Activated CD4-positive, CD25-positive, alpha-beta regulatory T cell treated with anti-CD3 and anti-CD28 coated beads, Interleukin-2, amount 50 U/mL, for 16 hours (primary cell): Measurements from ENCODE around the gene TIMM17A.

Source experiments
- DNase-seq: peaks from one replicate; pipeline ENCODE4 v3.0.0-alpha.2; 2020; ENCODE audit warnings: low read depth, low spot score

TIMM17A gene

DNA sequence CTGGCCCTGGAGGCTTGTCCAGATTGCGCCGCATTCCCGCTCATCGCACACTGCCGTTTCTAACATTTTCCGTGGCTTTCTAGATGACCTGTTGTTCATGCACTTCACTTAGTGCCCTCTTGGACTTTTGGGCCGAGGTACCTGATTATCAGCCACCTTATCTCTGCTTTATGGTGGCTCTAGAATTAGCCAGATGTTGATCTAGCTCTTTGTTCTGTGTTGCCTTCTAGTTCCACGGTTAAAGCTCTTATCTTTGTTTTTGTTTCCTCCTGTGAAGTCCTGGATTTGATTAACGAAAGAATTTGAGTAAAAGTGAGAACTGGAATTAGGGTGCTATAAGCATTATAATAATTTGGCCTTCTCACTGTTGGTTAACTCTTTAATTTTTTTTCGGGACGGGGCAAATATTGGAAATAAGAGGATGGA, 28.1 kb downstream of the TIMM17A start:
- no peak for DNase-seq

DNA sequence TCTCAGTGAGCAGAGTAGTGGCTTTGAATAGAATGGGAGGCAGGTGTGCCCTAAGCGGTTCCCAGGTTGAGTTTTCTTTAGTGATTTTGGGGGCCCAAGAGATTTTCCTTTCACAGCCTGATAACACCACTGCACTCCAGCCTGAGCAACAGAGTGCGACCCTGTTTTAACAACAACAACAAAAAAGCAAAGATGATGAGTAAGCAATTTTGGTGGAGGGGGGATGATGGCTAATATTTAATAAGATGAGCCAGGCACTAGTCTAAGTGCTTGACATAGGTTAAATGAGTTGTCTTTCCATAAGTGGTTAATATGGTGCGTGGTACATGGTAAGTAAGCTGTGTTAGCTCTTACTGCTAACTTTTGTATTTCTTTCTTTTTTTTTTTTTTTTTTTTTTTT, 29.1 kb downstream of the TIMM17A start:
- no peak for DNase-seq

DNA sequence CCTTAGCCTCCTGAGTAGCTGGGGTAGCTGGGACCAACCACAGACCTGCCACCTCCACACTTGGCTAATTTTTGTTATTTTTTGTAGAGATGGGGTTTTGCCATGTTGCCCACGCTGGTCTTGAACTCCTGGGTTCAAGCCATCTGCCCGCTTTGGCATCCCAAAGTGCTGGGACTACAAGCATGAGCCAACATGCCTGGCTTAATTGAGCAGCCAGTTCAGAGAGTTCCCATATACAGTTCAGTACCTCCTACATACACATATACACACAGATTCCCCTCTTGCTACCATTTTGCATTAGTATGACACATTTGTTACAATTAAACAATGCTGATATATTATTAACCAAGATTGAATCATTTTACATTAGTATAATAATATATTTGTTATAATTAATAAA, 30.1 kb downstream of the TIMM17A start:
- no peak for DNase-seq

DNA sequence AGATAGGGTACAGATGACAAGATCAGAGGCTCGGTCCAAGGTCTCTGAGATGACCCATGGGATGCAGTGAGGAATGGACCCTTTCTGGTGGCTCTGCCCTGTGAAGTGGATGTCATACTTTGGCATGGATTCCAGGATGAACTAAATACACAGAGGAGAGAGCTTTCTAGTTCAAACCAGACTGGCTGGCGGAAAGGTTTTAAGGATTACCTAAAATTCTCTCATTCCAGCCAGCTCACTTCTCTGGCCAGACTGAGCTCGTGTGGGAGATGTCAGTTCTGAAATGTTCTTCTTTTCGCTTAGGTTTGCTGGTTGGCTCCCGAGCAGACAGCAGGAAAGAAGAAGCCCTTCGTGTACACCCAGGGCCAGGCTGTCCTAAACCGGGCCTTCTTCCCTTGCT, 33.3 kb downstream of the TIMM17A start:
- DNase-seq = no peak

DNA sequence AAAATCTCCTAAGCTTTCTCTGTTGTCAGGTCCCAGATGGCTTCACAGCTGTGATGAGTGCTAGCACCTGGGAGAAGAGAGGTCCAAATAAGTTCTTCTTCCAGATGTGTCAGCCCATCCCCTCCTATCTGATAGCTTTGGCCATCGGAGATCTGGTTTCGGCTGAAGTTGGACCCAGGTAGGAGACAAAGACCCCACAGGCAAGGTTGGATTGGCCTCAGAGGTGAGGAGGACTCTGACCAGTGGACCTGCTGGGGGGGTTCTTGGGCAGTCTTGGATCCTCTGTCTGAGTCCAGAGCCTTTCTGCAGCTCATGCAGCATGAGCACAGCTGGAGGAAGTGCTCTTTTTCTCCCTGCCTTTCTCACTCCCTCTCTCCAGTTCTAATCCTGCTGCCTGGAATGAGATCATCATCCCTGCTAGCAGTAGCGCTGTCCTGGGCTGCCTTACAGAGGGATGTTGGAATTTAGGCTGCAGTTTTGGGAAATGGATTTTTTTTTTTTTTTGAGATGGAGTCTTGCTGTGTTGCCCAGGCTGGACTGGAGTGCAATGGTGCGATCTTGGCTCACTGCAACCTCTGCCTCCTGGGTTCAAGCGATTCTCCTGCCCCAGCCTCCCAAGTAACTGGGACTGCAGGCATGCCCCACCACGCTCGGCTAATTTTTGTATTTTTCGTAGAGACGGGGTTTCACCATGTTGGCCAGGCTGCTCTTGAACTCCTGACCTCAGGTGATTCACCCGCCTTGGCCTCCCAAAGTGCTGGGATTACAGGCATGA, 34.2 kb downstream of the TIMM17A start:
- no peak for DNase-seq

DNA sequence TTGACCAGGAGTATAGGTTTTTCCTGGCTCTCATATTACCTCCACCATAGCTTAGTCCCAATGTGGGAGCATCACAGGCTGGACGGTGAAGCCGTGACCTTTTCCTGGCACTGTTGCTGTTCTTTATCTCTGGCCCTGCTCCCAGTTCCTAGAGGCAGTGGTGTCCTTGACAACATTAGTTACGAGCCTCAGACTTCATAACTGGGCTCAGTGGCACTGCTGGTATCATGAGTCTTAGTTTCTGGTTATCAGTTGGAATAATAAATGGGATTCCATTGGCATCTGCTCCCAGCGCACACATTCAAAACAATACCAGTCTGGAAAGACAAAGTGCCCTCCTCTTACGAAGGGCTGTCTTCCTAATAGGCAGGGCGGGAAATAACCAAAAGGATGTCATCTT, 35.1 kb downstream of the TIMM17A start:
- DNase-seq = no peak

DNA sequence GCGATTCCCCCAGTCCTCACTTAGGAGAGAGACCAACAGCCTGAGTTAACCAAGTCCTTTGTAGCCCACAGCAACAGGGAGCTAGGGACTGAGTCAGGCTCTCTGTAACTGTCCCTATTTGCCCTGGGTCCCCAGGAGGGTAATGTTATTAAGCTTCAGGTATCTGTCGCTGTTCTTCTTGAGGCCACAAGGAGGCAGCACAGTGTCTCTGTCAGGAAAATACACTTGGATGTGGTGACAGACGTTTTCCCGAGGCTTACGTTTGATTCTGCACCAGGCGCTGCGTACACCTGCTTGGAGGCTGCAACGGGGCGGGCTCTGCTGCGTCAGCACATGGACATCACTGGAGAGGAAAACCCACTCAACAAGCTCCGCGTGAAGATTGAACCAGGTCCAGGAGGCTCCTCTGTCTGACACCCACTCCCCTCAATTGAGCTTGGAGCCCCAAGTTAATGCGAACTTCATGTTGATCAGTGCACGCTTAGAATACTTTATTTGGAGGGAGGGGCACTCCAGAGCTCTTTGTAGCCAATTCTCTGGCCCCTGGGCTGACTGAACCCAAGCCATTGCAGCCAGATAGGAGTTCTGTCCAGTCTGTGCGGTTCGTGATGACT, 44.4 kb downstream of the TIMM17A start:
- DNase-seq = no peak

DNA sequence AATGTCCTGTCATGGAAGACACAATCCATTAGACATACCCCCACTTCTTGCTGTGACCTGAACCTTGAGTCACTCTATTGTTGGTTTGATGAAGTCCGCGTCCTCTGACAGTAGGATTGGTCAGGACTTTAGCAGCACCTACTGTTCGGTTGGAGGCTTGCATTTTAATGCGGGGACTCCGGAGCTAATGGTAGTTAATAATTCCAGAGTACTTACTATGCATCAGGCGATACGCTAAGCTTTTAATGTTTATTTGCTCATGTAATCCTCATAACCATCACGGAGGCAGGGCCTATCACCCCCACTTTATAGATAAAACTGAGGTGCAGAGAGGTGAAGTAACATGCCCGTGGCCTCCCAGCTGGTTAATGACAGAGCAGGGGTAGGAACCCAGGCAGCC, 47.2 kb downstream of the TIMM17A start:
- DNase-seq = no peak

DNA sequence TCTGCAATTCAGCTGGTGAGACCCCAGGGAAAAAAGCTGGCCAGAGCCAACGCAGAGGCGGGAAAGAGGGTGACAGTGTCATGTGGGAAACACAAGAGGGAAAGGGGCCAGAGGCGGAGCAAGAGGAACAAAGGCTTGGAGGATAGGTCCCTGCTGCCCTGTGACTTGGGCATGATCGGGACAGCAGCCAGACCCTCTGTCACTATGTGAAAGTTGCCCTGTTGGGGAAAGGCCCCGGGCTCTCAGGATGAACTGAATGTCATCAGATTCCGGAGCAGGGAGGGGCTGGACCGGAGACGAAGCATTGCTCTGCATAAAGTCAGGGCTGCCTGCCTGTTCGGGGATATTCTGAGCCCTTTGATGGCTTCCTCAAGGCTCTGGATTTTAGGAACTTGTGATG, 49.4 kb downstream of the TIMM17A start:
- DNase-seq = no peak

DNA sequence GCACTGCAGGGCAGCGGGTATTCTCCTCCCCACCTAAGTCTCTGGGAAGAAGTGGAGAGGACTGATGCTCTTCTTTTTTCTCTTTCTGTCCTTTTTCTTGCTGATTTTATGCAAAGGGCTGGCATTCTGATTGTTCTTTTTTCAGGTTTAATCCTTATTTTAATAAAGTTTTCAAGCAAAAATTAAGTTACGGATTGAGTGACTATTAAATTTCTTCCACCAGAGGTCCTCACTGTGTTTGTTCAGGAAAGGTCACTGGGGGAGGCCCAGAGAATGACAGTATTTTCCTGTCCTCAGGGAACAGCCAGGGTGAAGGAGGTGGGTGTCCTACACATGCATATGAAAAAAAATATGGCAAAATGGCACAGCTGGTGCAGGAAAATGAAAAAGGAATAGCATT, 50.7 kb downstream of the TIMM17A start:
- DNase-seq = no peak

DNA sequence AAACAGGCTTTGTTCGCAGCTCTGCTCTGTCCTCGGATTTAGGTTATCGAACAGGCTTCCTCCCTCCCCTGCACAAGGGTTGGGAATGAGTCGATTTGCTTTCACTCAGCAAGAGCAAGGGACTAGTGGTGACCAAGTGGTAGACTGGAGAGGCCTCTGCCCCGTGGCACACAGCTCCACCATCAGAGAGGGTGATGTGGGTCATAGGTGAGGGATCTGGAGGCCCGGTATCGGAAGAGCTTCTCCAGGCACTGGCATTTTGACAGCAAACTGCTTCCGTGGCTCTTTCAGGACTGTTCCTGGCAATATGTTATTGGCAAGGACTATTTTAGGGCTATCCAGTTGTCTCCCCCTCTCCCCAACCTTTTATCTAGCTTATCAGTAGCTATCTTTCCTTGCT, 52.0 kb downstream of the TIMM17A start:
- no peak for DNase-seq

DNA sequence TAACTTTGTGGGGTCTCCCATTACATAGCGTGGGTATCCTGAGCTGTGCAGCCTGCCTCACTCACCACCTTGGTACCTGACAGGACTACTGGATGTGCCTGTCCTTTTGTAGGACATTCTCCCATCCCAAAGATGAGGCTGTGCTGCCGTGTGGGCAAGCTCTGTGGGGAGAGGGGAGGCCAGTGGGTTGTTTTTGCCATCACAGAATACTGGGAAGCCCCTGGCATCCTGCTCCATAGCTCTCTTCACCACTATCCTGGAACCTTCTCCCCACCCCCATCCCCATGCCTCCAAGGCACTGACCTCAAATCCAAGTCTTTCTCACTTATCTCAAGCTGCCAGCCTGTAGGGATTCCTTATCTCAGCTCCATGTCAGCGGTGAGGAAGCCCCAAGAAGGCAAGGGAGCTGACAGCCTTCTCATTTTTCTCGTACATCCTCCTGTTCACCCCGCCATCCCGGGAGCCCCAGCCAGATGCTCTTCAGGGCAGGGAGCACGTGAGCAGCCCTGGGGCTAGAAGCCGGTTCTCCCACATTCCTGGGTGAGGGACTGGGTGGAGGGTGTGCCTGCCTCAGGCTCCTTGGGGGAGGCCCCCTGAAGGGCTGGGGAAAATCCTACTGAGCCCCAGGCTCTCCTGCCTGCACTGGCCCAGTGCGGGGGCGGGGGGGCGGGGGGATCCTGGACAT, 52.6 kb downstream of the TIMM17A start:
- no peak for DNase-seq

DNA sequence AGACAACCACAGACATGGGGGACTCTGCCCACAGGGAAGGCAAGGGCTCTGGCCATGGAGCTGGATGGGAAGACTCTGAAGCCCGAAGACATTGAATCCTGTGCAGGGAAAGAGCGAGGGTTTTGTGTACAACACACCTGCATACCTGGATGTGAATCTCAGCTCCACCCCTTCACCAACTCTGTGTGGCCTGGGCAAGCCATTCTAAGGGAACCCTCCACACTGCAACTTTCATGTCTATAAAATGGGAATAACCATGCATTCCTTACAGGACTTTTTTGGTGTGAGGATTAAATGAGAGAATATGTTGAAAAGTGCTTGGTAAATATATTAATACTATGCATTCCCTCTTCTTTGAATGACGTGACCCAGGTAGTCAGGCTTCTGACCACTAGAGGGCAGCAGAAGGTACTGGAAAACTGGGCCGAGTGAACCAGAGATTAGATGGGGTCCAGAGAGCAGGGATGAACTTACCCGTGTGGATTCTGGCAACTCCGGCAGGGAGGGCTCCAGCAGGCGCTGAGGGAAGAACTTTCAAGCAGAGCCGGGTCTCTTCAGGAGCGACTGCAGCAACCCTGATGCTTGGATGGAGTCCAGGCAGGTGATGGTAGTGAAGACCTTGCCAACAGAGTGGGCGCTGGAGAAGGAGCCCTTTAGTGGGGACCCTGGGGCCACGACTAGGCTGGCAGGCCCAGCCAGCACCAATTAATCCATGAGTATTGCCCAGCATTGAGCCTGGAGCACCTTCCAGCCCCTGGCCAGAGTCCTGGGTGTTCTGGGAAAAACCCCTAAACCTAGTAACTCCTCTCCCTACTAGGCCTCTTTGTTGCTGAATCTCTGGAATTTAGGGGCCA, 54.2 kb downstream of the TIMM17A start:
- peak; percentile 23 for DNase-seq

DNA sequence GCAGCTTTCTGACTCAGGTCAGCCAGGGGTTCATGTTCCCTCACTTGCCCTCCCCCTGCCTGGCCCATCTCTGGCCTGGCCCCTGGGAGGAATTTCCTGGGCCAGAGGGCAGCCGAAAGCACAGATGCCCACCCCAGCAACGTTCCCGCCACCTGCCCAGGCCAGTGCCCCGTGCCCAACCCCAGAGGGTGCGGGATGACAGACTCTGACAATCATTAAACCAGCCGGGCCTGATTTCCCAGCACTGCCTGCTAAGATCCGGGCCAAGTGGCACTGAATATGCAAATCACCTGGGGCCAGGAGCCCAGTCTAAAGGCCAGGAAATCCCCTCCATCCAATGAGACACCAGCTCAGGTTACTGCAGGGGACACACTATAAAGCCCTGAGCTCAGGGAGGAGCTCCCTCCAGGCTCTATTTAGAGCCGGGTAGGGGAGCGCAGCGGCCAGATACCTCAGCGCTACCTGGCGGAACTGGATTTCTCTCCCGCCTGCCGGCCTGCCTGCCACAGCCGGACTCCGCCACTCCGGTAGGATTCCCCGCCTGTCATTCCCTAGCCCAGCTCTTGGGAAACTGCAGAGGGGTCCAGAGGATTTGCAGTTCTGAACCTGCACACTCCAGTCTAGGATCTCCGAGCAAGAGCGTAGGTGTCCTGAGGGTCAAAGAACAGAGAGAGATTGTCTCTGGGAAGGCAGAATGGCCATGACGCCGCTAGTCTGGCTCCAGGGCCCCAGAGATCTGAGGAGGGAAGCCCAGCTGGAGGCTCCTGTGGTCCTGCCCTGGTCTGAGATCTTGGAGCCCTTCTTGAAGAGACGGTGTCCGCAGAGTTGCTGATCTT, 55.1 kb downstream of the TIMM17A start, which contains the start of gene ELF3:
Gene ELF3, plus strand, starts transcription at position 408 of the 836 bp plus-strand sequence. CDS start 550 bp downstream, outside the sequence.
- DNase-seq = no peak

DNA sequence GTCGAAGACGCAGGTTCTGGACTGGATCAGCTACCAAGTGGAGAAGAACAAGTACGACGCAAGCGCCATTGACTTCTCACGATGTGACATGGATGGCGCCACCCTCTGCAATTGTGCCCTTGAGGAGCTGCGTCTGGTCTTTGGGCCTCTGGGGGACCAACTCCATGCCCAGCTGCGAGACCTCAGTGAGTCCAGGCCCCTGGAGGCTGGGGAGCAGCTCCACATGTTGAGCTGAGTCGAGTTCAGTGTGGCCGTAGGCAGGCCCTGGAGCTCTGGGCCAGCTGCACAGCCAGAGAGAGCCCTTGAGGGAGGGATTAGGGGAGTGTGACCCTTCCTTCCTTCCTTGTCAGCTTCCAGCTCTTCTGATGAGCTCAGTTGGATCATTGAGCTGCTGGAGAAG, 56.7 kb downstream of the TIMM17A start:
- DNase-seq = no peak

DNA sequence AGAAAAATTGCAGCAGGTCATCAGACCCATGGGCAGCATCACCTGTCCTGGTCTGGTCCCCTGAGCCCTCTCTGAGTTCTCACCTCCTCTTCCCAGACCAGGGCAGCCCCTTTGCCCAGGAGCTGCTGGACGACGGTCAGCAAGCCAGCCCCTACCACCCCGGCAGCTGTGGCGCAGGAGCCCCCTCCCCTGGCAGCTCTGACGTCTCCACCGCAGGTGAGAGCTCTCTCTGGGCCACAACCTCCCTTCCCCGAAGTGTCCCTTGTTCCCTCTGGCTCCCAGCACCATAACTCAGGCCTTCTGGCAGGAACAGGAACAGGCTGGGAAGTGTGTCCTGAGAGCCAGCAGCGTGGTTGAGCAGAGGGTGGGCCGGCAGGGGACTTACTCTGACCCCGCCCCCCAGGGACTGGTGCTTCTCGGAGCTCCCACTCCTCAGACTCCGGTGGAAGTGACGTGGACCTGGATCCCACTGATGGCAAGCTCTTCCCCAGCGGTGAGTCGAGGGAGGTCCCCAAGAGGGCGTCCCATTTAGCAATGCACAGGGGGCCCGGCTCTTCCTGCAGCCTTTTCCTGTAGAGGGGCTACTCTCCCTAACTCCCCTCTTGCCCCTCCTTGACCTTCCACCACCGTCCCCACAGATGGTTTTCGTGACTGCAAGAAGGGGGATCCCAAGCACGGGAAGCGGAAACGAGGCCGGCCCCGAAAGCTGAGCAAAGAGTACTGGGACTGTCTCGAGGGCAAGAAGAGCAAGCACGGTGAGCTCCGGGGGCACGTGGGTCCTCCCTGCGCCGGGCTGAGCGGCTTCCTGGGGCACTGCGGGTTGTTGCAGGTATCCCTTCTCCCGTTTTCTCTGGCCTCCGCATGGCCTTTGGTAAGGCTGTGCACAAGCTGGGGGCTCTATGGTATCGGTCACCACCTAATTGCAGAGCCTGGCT, 57.5 kb downstream of the TIMM17A start:
- DNase-seq = no peak

DNA sequence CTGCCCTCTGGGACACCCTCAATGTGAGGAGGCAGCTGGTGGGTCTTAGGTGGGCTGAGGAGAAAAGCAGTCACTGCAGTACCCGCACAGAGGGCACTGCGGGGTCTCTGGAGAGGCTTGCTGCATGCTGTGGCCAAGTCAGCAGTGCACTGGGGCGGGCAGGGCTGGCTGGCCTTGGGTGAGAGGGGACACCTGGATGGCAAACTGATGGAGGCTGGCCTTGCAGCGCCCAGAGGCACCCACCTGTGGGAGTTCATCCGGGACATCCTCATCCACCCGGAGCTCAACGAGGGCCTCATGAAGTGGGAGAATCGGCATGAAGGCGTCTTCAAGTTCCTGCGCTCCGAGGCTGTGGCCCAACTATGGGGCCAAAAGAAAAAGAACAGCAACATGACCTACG, 58.3 kb downstream of the TIMM17A start:
- no peak for DNase-seq

DNA sequence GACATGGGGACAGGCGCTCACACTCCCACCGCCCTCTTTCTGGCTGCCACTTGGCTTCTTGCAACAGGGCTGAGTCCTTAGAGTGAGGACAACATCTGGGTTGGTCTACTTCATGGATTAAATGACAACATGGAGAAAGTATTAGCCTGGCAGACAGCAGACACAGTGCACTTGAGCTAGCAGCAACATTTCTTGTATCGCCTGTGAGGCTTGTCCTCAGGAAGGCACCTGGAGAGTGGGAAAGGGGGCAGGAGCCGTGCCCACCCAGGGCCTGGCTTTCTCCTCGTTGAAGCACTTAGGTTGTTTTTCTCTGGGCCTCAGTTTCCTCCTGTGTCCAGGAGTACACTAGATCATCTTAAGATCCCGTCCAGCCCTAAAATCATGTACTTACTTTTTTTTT, 58.8 kb downstream of the TIMM17A start:
- no peak for DNase-seq

DNA sequence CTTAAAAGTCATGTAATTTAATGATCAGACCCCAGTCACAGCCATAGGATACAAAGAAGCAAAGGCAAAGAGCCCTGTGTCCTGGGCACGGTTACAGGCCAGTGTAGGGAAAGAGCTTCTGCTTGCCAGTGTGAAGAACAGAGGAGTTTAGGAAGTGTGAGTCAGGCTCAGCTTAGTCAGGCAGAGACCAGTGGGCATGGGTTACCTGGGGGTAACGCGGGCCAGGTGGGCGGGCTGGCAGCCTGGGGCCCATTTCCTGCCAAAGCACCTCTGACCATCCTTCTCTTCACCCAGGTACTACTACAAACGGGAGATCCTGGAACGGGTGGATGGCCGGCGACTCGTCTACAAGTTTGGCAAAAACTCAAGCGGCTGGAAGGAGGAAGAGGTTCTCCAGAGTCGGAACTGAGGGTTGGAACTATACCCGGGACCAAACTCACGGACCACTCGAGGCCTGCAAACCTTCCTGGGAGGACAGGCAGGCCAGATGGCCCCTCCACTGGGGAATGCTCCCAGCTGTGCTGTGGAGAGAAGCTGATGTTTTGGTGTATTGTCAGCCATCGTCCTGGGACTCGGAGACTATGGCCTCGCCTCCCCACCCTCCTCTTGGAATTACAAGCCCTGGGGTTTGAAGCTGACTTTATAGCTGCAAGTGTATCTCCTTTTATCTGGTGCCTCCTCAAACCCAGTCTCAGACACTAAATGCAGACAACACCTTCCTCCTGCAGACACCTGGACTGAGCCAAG, 59.8 kb downstream of the TIMM17A start:
- DNase-seq = no peak
